ENCODE data around the gene APOL3.

GRCh38 chr22:36102995-36103394 lies 57.6 kb downstream of the APOL3 start:
- no peak for TF ChIP-seq POLR2A (IDR thresholded peaks at IDR 0.05; ENCODE audit: low read depth, low read length)
- TF ChIP-seq EZH2 (IDR thresholded peaks at IDR 0.05; ENCODE audit: borderline replicate concordance, low read depth, low read length, severe bottlenecking), result no peak
- TF ChIP-seq, protein P1, sequence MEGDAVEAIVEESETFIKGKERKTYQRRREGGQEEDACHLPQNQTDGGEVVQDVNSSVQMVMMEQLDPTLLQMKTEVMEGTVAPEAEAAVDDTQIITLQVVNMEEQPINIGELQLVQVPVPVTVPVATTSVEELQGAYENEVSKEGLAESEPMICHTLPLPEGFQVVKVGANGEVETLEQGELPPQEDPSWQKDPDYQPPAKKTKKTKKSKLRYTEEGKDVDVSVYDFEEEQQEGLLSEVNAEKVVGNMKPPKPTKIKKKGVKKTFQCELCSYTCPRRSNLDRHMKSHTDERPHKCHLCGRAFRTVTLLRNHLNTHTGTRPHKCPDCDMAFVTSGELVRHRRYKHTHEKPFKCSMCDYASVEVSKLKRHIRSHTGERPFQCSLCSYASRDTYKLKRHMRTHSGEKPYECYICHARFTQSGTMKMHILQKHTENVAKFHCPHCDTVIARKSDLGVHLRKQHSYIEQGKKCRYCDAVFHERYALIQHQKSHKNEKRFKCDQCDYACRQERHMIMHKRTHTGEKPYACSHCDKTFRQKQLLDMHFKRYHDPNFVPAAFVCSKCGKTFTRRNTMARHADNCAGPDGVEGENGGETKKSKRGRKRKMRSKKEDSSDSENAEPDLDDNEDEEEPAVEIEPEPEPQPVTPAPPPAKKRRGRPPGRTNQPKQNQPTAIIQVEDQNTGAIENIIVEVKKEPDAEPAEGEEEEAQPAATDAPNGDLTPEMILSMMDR (IDR thresholded peaks at IDR 0.05; ENCODE audit: extremely low read depth in 1 of 2, insufficient read depth in 1 of 2, low read depth in 1 of 2, low read length in 2 of 2), result no peak

Measured in endothelial cell of umbilical vein (primary cell).